Right kidney (tissue), 9 donors: ENCODE data around the gene NLRP4.

Experiments
- DNase-seq: peaks from one replicate; pipeline ENCODE4 v3.0.0-alpha.2; 2016
- long read RNA-seq, 8 donors: transcript quantifications; one replicate each; lab custom pipeline, GENCODE V29; 2026

The NLRP4 gene
- long read RNA-seq, donor 1, result 0 reads
- long read RNA-seq, donor 2, result 0 reads
- long read RNA-seq, donor 3, result 0 reads
- long read RNA-seq, donor 4, result 0 reads
- long read RNA-seq, donor 5, result 0 reads
- long read RNA-seq, donor 6, result 0 reads
- long read RNA-seq, donor 7, result 0 reads
- long read RNA-seq, donor 8, result 0 reads

GRCh38 chr19:55836340-55836739, at the start of gene NLRP4:
TSS of gene NLRP4 (plus strand) at chr19:55836540. CDS start at chr19:55852081, 15,541 bp downstream.
- no peak for DNase-seq

GRCh38 chr19:55795021-55795420, 41.3 kb upstream of the NLRP4 start:
- DNase-seq, result no peak

GRCh38 chr19:55801416-55801815, 34.9 kb upstream of the NLRP4 start:
- no peak for DNase-seq

- DNase-seq, result no peak
Measured at GRCh38 chr19:55802281-55802680, 34.1 kb upstream of the NLRP4 start.

GRCh38 chr19:55809381-55810058, 26.8 kb upstream of the NLRP4 start:
- peak; percentile 7 for DNase-seq

- no peak for DNase-seq
Measured at GRCh38 chr19:55811340-55811739, 25.0 kb upstream of the NLRP4 start.

GRCh38 chr19:55812449-55812848, 23.9 kb upstream of the NLRP4 start:
- no peak for DNase-seq

- no peak for DNase-seq
Measured at GRCh38 chr19:55813906-55814305, 22.4 kb upstream of the NLRP4 start.

GRCh38 chr19:55820037-55820436, 16.3 kb upstream of the NLRP4 start:
- no peak for DNase-seq

- no peak for DNase-seq
Measured at GRCh38 chr19:55830656-55831055, 5.7 kb upstream of the NLRP4 start.

GRCh38 chr19:55831846-55832245, 4.5 kb upstream of the NLRP4 start, which contains the start of gene NLRP11:
TSS of gene NLRP11 (minus strand) at chr19:55831999. CDS start at chr19:55818174, 13,825 bp downstream.
- DNase-seq, result no peak

- no peak for DNase-seq
Measured at GRCh38 chr19:55832676-55833075, 3.7 kb upstream of the NLRP4 start.

- no peak for DNase-seq
Measured at GRCh38 chr19:55838251-55838650, 1.9 kb downstream of the NLRP4 start.

GRCh38 chr19:55838906-55839305, 2.6 kb downstream of the NLRP4 start:
- DNase-seq, result no peak

GRCh38 chr19:55855160-55855559, 18.8 kb downstream of the NLRP4 start:
- no peak for DNase-seq

GRCh38 chr19:55857149-55857548, 20.8 kb downstream of the NLRP4 start:
- no peak for DNase-seq

GRCh38 chr19:55857974-55858373, 21.6 kb downstream of the NLRP4 start:
- DNase-seq, result no peak

- DNase-seq, result no peak
Measured at GRCh38 chr19:55858401-55858800, 22.1 kb downstream of the NLRP4 start.

- DNase-seq, result no peak
Measured at GRCh38 chr19:55858969-55859368, 22.6 kb downstream of the NLRP4 start.

GRCh38 chr19:55866521-55866920, 30.2 kb downstream of the NLRP4 start:
- no peak for DNase-seq

GRCh38 chr19:55867101-55867500, 30.8 kb downstream of the NLRP4 start:
- no peak for DNase-seq

- DNase-seq, result no peak
Measured at GRCh38 chr19:55870736-55871135, 34.4 kb downstream of the NLRP4 start.

- DNase-seq, result no peak
Measured at GRCh38 chr19:55877211-55877610, 40.9 kb downstream of the NLRP4 start.

- DNase-seq, result no peak
Measured at GRCh38 chr19:55882626-55883025, 46.3 kb downstream of the NLRP4 start.
